Left colon (tissue), 2 donors: Measurements from ENCODE around the gene MPND. TPM values are rescaled to one million over a fixed set of nuclear protein-coding genes. Genes with fewer than 3 reads are reported as not detected.

Experiments used
- ATAC-seq: fragments of 200-7000 bp; cut with Tn5 transposase; one replicate; pipeline ENCODE4 v1.9.1; 2020; ENCODE audit warnings: mild to moderate bottlenecking, moderate library complexity
- DNase-seq, 2 donors: peaks; one replicate each; pipeline ENCODE4 v3.0.0-alpha.2; 2020
- intact Hi-C, 2 donors: fragments of 100-400 bp; cut with DNase I in 1 of 2; cut with micrococcal nuclease in 1 of 2; formaldehyde crosslinking; loops; one replicate each; pipeline versions ENCODE4 v1.11.2 to v1.14.0; 2022; cut with DNase I, micrococcal nuclease
- total RNA-seq, 2 donors: library from RNA; stranded (reverse); fragmentation: NEBNext Ultra II Directional; extraction: Animal tissue kit (Norgen Biotek cat#: 25700); gene quantifications; one replicate each; pipeline ENCODE4 v1.2.1, GENCODE V29; 2021
- donor health status: DM: no; HTN: no; CAD: no.
- donor health status: DM: yes; HTN: yes; CAD: no.

MPND gene
- total RNA-seq, 2 donors from 2014 or later = 77.3 to 84.6 TPM

DNA sequence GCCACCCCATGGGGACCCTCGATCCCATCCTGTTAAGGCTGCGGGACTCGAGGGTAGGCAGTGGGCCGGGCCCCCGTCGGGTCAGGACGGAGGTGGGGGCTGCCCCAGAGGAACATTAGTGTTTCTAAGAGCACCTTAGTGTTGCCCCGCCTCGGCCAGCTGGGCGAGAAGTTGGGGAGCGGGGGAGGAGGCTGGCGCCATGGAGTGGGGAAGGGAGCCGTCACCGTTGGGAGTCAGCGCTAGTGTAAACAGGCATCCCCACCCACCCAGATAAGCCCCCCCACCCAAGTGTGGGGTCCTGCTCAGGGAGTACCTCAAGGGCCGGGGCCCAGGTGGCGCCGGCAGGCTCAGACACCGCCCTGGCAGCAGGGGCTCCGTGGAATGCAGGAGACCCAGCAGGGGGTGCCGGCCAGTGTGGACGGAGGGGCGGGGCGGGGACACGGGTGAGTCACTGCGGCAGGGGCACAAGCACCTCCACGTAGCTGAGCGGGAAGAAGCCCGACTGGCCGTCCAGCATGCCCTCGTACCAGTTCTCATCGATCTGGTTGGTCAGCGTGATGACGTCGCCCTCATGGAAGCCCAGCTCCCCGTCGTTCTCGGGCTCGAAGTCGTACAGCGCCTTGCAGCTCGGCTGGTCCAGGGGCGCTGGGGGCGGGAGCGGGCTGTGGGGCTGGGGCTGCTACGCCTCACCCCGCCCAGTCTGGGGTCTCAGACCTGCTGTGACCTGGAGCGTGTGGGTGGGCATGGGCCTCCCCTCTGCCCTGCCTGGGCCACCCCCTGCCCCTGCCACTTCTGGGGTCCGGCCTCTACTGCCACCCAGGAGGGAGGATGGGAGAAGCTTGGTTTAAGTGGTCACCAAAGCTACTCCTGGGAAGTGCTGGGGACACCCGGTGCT lies 18.0 kb downstream of the MPND start:
- intact Hi-C loops = no loop called here
- no peak for DNase-seq
- ATAC-seq = no peak

DNA sequence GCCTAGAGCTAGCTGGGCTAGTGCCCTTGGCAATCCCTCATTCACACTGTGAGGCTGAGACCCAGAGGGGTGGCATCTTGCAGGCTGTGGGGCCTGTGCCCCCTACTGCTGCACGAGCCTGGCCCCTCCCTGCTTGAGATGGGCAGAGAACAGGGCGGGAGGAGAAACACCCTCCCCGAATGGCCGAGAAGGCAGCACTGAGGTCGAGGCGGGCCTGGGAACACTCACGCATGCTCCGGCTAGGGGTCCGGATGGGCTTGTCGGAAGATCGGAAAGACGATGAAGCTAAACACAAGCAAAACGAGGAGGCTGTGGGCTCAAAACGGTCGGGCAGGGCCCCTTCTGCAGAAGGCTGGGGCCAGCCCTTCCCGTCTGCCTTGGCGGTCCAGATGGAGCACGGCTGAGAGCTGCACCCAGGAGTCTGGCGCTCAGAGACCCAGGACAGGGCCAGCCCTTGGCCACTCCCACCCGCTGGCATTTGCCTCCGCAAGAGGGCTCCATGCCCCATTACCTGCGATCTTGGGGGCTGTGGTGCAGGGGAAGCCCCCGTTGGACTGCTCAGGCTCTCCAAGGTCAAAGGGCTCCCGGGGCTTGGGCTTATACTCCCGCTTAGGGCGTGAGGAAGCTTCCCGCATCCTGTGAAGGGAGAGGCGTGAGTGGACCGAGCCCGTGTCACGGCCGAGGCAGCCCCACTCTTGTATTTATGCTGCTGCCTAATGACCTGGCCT lies 18.9 kb downstream of the MPND start:
- ATAC-seq (peak; percentile 4), DNase-seq (no peak)
- intact Hi-C loops = no loop called here

DNA sequence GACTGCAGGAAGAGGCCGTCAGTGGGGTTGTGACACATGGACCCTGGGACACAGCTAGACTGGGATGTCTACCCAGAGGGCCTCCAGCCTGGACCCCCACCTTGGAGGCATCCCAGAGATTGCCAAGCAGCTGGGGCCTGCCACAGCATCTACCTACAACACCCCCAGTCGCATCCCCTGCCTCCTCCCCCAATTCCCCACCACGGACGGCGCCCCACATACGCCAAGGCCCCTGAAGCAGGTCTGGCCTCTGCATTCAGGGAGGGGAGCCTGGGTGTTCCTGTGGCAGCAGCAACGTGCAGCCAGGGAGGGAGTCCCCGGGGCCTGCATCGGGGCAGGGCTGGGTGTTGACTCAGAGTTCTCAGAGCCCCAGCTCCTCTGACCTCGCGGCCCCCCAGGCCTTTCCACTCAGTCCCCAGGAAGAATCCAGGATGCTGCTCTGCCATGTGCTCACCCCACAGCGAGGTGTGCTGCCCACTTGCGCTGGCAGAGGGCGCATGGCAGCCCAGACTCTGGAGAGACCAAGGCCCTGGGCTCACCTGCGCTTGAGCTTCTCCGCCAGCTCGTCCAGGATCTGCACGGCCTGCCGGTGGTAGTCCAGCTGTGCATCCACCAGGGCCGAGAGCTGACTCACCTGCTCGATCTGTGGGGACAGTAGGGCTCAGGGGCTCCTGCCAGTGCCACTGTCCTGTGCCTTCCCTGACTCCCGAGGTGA lies 19.6 kb downstream of the MPND start:
- intact Hi-C loops = no loop called here
- peak; percentile 16 for ATAC-seq
- no peak for DNase-seq

DNA sequence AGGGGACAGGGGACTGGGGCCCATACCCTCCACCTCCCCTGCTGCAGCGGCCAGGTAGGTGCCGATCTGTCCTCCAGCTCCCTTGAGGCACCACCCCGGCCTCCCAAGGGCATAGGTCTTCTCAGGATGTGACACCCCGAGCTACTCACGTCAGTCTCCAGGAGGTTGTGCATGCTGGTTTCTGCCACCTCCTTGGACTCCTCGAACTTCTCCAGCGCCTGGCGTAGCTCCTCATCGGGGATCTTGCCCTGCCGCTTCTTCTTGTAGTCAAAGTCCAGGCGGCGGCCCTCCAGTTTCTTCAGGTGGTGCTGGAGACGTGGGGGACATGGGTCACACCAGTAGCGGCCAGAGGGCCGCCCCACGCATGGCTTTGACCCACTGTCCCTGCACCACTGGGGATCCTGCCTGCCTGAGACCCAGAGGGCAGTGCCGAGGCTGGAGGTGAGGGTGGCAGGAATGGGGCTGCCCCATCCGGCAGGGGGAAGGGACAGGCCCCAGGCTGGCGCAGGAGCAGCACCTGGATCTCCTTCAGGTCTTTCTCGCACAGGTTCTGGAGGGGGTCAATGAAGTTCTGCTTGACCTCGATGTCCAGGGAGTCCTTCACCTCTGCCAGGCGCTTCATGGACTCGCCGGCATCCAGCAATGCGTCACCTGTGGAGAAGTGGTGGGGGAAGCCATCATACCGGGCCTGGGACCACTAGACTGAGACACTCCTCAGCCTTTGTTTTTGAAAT lies 20.4 kb downstream of the MPND start:
- DNase-seq (no peak), ATAC-seq (no peak)
- intact Hi-C loops = no loop called here

DNA sequence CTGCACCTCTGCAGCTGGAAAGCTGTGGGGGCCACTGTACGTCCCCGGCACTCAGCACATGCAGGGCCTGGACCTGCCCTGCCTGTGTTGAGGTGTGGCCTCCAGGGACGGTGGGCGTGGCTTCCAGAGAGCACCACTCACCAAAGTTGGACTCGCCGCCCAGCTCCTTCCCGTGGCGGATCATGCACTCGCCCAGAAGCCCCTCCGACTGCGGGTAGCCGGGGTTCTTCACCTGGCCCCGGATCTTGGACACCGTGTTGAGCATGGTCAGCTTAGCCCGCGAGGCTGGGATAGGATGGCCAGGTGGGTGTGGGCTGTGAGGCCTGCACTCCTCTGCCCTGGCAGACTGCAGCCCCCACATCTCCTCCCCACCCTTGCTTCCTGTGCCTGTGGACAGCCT lies 22.0 kb downstream of the MPND start:
- ATAC-seq (peak; percentile 25), DNase-seq (peak in 1 of 2 donors; percentile 66)
- intact Hi-C loops = no loop called here

DNA sequence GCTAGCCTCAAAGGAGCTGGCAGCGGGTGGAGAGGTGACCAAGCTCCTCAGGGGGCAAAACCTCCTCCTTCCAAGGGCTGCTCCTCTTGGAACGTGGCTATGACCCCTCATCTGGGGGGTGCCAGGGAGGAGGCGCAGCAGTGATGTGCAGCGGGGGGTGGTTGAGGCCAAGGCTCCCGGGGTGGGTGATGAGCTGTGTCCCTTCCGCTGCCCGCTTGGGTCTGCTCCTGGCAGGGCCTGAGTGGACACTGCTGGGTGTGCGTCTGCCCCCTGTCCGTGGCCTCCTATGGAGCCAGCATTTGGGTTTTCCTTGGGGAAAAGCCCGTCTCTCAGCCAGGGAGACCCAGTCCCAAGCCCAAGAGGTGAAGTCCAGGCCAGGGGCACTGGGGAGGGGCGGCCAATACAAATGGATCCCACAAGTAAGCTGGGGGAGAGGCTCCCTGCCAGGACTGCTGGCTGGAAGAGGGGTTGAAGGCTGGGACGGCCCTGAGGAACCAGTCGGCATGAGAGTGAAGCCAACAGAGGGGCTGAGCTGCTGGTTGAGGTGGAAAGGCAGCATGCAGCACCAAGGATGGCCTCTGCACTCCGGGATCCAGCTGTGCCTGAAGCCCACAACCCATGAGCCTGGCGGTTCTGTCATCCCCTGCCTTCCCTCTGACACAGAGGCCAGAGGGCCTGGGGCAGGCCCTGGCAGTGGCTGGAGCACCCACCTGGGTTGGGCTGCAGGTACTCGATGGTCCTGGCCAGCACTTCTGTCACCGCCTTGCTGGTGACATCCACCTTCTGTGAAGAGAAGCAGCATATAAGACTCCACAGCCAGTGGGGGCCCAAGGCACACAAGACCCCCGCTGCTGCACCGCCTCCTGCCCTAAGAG lies 22.7 kb downstream of the MPND start:
- no peak for DNase-seq
- intact Hi-C loops = no loop called here
- no peak for ATAC-seq

DNA sequence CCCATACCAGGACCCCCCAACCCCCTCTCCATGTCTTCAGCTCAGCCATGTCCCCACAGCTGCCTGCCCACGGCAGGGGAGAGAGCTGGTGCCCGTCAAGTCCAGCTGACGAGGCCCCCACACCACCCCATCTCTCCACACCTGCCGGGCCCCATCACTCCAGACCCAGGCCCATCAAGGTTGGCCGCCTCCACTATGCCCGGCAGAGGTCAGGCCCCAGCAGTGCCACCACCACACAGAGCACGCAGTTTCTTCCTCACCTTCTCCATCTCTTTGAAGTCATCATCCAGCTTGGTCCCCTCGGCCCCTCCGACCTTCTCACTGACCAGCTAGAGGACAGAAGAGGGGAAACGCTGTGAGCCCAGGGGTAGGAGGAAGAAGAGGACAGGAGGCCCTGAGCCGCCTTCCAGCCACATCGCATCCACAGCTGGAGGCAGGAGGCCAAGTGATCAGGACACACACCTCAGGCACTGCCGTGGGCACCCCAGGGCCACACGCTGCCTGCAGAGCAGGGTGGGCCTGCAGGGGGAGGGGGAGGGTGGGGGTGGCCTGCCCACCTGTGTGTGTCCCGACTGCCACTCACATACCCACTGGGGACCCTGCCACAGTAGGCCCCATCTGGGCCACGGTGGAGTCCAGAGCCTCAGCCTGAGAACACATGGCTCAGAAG lies 23.4 kb downstream of the MPND start:
- intact Hi-C loops = no loop called here
- ATAC-seq (no peak), DNase-seq (no peak)

DNA sequence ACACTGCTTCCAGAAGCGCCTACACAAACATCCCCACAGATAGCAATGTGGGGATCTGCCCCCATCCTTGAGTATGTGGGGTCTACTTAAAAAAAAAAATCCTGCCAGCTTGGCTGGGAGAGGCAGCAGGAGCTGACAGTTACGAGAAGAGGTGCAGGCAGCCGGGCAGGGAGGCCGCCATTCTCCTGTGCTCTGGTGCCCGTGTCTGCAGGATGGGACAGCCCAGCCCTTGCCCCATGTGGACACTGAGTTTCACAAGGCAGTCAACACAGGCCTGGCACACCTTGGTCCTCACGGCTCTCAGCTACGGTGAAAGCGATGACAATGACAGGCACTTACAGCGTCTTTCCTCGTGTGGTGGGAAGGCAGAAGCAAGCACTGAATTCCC lies 24.0 kb downstream of the MPND start:
- intact Hi-C loops = no loop called here
- no peak for ATAC-seq
- DNase-seq = no peak

DNA sequence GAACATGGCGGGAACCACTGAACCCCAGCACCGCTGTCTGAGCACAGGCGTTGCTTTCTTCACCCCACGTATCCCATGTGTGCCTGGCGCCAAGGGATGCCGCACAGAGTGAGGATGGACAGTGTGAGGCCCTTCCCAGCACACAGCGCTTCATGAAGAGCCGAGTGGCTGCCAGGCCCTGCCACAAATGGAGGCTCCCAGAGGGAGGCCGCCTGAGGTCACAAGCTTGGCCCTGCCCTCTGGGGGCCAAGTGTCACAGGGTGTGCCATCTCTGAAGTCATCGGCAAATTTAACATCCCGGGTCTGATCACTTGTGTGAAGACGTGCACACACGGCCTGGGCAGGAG lies 24.4 kb downstream of the MPND start:
- ATAC-seq = no peak
- no peak for DNase-seq
- intact Hi-C loops = no loop called here

DNA sequence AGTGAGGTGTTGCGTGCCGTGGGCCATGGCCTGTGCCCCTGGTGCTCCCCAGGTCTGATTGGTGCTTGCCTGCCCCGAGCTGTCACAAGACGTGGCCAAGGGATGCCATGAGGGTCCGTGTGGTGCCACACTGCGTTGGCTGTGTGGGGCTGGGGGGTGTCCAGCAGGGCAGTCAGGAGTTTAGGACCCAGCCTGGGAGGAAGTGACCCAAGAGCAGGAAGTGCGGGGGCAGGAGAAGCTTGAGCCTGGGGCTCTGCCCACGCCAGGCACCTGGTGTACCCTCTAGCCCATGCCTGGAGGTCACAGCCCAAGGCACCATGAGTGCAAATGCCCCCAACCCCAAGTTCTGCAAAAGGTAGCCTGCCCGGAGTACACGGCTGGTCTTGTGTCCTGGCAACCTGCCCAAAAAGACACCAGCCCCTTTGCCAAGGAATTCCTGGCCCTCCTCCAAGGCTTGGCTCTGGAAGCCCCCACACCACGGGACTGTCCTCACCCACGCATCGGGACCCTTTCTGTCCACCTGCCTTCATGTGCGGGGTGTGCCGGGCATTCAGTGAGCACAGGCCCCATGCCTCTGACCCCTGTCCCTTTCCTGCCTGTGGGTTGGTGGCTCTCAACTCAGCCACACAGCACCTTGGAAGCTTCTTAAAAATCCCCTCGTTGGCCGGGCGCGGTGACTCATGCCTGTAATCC lies 24.9 kb downstream of the MPND start:
- DNase-seq = no peak
- intact Hi-C loops = no loop called here
- ATAC-seq = no peak

DNA sequence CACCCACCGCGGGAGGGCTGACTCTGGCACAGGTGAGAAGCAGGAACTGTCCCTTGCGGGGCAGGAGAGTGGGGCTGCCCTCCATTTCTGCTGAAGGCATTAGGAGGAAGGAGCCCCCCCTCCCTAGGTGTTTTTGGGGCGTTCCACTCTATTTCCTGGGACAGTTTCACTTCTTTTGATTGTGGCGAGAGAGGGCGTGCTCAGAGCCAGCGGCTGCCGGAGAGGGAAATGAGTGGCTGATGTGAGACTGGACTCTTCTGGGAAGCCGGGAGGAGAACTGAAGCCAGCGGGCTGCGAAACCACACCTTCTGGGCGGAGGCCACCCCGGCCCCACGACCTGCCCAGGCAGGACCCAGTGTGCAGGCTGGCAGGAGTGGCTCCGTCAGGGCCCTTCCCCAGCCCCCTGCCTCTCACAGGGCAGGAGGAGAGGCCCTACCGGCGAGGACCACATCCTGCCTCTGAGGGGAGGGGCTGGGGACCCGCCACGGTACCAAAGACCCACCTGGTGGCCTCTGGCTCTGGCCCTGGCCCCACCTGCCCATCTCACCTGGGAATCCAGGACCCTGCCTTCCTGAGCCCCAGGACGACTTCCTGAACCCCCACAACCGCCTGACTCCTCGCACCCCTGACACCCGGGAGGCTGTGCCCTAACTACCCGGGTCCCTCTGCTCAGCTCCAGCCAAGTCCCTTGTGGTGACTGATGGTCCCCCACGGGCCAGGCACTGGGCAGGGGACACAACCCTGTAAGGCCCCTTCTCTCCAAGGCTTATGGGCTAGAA lies 25.9 kb downstream of the MPND start:
- peak; percentile 85 for ATAC-seq
- DNase-seq = peak; percentile 76 to 86
- intact Hi-C loops = no loop called here

DNA sequence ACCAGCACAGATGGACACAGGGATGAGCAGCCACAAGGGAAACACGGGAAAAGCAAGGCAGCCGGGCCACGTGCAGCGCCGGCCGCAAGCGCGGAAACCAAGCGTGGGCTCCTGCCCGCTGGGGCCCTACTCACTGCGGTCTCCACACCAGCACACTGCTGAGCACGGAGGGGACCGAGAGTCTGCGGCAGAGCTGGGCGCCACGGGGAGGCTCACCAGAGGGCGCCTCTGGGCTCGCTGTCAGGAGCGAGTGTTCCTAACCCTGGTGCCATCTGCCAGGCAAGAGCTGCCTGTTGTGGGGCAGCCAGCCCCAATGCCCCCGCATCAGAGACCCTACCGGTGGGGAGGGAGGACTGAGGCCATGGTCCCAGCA lies 26.5 kb downstream of the MPND start:
- DNase-seq (peak in 1 of 2 donors; percentile 76), ATAC-seq (peak; percentile 63)
- intact Hi-C loops = no loop called here

DNA sequence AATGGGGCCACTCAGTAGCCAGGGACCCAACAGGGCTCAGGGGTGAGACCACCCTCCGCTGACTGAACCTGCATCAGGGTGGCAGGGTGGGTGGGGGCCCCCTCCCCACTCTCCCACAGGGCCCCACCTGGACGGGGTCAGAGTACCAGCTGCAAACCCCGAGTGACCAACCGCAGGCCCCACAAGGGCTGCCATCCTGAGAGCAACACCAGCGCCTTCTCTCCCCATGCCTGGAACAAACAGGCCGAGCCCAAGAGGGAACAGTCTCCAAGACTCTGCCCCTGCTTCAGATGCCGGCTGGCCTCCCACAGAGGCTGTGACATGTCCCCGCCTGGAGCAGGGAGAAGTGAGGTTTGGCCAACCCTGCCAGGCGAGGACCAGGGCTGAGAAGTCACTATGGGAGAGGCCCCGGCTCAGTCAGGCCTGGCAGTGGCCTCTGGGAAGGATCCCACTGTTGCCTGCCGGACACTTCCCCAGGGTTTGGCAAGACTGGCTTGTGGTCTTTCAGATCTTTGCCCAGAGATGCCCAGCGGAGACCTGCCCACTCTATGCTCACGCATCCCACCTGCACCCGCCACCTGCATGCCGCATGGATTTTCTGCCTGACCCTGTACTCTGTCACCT lies 27.2 kb downstream of the MPND start:
- ATAC-seq = no peak
- intact Hi-C loops = no loop called here
- no peak for DNase-seq

DNA sequence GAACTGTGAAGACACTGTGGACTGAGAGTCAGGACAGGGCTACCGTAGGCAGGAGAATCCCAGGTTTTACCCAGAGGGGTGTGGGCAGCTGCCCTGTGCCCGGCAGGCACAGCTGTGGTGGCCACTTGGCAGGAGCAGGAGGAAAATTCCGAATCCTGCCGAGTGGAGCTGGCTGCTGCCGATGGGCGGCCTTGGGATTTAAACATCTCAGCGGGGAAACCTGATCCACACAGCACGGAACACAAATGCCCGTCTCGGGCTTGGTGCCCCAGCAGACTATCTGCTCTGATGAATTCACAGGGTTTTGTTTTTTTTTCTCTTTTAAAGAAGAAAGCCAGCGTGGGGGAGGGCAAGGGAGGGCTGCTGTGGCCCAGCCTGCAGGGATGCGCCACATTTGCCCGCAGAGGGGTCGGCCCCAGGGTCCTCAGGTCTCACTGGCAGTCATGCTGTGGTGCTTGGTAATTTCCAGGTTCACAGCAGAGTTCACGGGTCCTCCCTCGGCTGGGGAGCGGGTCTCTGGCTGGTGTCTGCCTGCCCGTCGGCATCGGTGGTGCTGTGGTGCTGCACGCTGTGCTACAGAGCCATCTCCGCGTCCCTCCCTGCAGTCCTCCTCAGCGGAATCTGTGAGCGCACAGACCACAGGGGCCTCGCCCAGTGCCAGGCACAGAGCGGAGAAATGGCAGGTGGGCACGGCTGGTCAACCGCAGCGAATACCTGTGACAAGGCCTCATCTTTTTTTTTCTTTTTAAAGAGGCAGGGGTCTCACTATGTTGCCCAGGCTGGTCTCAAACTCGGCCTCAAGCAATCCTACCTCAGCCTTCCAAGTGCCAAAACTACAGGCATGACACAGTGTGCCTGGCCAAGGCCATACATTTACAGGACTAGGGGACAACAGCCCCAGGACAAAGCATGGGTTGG lies 28.1 kb downstream of the MPND start:
- intact Hi-C loops = no loop called here
- no peak for DNase-seq
- no peak for ATAC-seq
